Sigmoid colon (tissue), 7 donors: ENCODE results near the gene HDAC4. TPM values are rescaled to one million over a fixed set of nuclear protein-coding genes. Genes with fewer than 3 reads are reported as not detected.

ENCODE experiments used
- DNase-seq: peaks from one replicate; pipeline ENCODE4 v3.0.0-alpha.2; 2019
- H3K27ac ChIP-seq, 4 donors: fragments of 200-600 bp; sonication (generic); one replicate each; pipeline ENCODE4 v1.5.1; 2016 to 2019; ENCODE audit warnings: mild to moderate bottlenecking in 1 of 4
- H3K27me3 ChIP-seq, 3 donors: fragments of 200-600 bp; sonication (generic); one replicate each; pipeline ENCODE4 v1.5.1; 2019; ENCODE audit warnings: mild to moderate bottlenecking in 1 of 3
- H3K36me3 ChIP-seq, 4 donors: fragments of 200-600 bp; sonication (generic); one replicate each; pipeline ENCODE4 v1.5.1; 2016 to 2019
- H3K4me1 ChIP-seq, 4 donors: fragments of 200-600 bp; sonication (generic); one replicate each; pipeline ENCODE4 v1.5.1; 2017 to 2019
- H3K4me3 ChIP-seq, 4 donors: fragments of 200-600 bp; sonication (generic); one replicate each; pipeline ENCODE4 v1.5.1; 2017 to 2019; ENCODE audit warnings: mild to moderate bottlenecking in 2 of 4, moderate library complexity in 1 of 4
- H3K9me3 ChIP-seq, 4 donors: fragments of 200-600 bp in 3 of 4; sonication (generic) in 3 of 4; one replicate each; pipeline versions ENCODE4 v1.5.1 to v1.6.1; 2013 to 2019
- EP300 ChIP-seq, 4 donors: sonication (generic); formaldehyde crosslinking; IDR thresholded peaks; one replicate each; pipeline ENCODE4 v1.6.1; 2017; ENCODE audit warnings: antibody characterized with exemption in 4 of 4
- POLR2A ChIP-seq, 2 donors: fragments of 450-650 bp; IDR thresholded peaks; one replicate each; pipeline ENCODE4 v1.6.1; 2016; ENCODE audit warnings: antibody characterized with exemption in 2 of 2, mild to moderate bottlenecking in 2 of 2, moderate library complexity in 2 of 2
- POLR2AphosphoS5 ChIP-seq, 4 donors: sonication (generic); formaldehyde crosslinking; IDR thresholded peaks; one replicate each; pipeline ENCODE4 v1.6.1; 2017; ENCODE audit warnings: antibody characterized with exemption in 4 of 4
- WGBS, 2 donors: extraction: QIAGEN DNeasy Blood & Tissue Kit; methylation state at CpG; one replicate each; pipeline ENCODE4 v1.1.7; 2013; 5-methylcytosine and 5-hydroxymethylcytosine counted together
- intact Hi-C: fragments of 100-400 bp; cut with DNase I; formaldehyde crosslinking; loops from one replicate; pipeline ENCODE4 v1.15.1; 2023
- polyA plus RNA-seq, 3 donors: library from polyadenylated mRNA; stranded (reverse); fragments of 200-250 nt; gene quantifications; one replicate each; pipeline ENCODE4 v1.2.3, GENCODE V29; 2013
- total RNA-seq, 4 donors: library from RNA; depleted of rRNA; stranded (reverse); fragments of >200 nt; gene quantifications; one replicate each; pipeline ENCODE4 v1.1.0, GENCODE V29; 2016
- TF ChIP-seq, protein P1 (sequence below), 4 experiments: fragments of 450-650 bp in 3 of 4; fragments of 200-600 bp in 1 of 4; IDR thresholded peaks; one replicate each; pipeline ENCODE4 v1.5.1; 2016 to 2019; ENCODE audit warnings: antibody characterized with exemption in 4 of 4, mild to moderate bottlenecking in 3 of 4, moderate library complexity in 2 of 4
- donor health status: healthy with polysubstance abuse.
- donor health status: Bipolar disorder and iron deficiency.
- donor health status: healthy.

Gene HDAC4
- total and polyA plus RNA-seq, 7 donors, result 1.8 to 196 (median 77.0) TPM

DNA sequence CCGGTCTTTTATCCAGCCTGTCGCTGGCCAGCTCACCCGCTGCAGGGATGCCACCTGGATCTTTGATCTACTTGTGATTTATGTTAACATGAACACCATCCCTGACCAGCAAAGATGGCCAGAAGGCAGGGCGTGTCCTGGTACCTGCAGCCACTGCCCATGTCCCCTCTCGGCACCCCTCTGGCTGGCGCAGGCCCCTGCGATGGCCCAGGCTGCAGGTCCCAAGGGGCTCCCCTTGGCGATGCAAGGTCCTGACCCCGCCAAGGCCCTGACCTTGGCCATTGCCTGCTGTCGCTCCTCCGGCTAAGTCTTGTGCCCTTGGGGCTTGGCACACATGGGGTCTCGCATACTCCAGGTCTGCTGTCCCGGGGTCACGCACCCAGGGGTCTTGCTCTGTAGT lies 338.1 kb downstream of the HDAC4 start:
- Histone ChIP-seq H3K27me3 (no peaks in the 10 kb centered on the region), H3K27ac (no peak overlapping the region), H3K4me3 (no peak overlapping the region), H3K4me1 (no peaks in the 10 kb centered on the region), H3K36me3 (peaks cover 32 to 100% (median 54%) of the 10 kb centered on the region in 4 donors), H3K9me3 (peaks cover 0 to 4% (median 0%) of the 10 kb centered on the region in 4 donors)
- 87 to 96% methylated on average over 14 of the region's 14 CpGs for WGBS, 2 donors
- intact Hi-C loops, result no loop called here
- no peak for DNase-seq
- TF ChIP-seq, protein P1, sequence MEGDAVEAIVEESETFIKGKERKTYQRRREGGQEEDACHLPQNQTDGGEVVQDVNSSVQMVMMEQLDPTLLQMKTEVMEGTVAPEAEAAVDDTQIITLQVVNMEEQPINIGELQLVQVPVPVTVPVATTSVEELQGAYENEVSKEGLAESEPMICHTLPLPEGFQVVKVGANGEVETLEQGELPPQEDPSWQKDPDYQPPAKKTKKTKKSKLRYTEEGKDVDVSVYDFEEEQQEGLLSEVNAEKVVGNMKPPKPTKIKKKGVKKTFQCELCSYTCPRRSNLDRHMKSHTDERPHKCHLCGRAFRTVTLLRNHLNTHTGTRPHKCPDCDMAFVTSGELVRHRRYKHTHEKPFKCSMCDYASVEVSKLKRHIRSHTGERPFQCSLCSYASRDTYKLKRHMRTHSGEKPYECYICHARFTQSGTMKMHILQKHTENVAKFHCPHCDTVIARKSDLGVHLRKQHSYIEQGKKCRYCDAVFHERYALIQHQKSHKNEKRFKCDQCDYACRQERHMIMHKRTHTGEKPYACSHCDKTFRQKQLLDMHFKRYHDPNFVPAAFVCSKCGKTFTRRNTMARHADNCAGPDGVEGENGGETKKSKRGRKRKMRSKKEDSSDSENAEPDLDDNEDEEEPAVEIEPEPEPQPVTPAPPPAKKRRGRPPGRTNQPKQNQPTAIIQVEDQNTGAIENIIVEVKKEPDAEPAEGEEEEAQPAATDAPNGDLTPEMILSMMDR (IDR thresholded peaks at IDR 0.05), result no peak
- TF ChIP-seq POLR2A (IDR thresholded peaks at IDR 0.05) (no peak), EP300 (IDR thresholded peaks at IDR 0.05) (no peak), POLR2AphosphoS5 (IDR thresholded peaks at IDR 0.05) (no peak)

DNA sequence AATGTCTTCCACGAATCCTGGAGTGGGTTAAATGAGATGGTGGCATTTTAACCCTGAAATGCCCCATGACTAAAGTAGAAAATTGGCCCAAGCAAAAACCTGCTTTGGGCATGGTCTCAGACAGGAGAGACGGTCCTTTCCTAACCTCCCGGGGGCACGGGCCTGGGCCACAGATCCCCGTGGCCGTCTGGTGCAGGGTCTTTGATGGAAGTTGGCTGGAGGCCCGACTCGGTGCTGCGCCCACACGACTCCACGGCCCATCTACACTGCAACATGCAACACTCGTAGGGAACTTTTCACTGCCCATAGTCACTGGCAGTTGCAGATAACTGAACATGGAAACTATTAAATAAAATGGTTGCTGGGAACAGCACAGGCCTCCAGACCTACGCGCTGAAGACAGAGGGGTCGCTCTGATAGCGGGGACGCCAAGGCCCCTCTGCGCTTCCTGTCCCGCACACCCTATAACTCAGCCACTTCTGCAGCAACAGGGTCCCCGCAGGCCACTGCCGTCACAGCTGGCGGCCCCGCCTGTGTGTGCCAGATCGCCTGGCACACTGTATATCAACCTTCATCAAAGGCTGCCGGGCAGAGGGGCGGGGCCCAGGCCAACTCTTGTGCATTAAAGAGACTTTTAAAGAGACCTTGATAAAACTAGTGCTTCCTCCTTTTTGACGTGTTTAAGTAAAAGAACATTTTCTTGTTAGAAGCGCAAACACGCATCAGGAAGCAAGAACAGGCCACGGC lies 338.8 kb downstream of the HDAC4 start:
- peaks cover 24 to 99% (median 47%) of the 10 kb centered on the region in 4 donors for H3K36me3 ChIP-seq

DNA sequence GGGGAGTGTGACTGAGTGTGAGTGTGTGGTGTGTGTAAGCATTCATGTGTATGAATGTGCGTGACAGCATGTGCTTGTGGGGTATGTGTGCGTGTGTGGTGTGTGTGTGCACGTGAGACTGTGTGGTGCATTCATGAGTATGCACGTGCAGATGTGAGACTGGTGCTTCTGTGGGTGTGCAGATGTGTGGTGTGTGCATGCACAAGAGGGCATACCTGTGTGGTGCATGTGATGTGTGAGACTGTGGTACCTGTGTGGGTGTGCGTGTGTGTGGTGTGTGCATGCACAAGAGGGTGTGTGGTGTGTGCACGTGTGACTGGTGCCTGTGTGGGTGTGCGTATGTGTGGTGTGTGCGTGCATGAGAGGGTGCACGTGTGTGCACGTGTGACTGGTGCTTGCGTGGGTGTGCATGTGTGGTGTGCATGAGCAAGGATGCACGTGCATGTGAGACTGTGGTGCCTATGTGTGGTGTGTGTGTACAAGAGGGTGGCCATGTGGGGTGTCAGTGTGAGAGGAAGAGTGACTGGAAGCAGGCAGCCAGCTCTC lies 339.6 kb downstream of the HDAC4 start:
- H3K27ac ChIP-seq, result no peak overlapping the region
- no peak overlapping the region for H3K4me3 ChIP-seq
- no peak for DNase-seq
- H3K4me1 ChIP-seq, result no peaks in the 10 kb centered on the region
- no peaks in the 10 kb centered on the region for H3K27me3 ChIP-seq
- no peak for TF ChIP-seq EP300 (IDR thresholded peaks at IDR 0.05)
- no peak for TF ChIP-seq POLR2A (IDR thresholded peaks at IDR 0.05)
- no peak for TF ChIP-seq POLR2AphosphoS5 (IDR thresholded peaks at IDR 0.05)
- TF ChIP-seq, protein P1 (IDR thresholded peaks at IDR 0.05), result no peak
- WGBS, 2 donors, result 89 to 95% methylated on average over 12 of the region's 12 CpGs
- intact Hi-C loops, result no loop called here
- H3K9me3 ChIP-seq, result peaks cover 0 to 5% (median 0%) of the 10 kb centered on the region in 4 donors
- H3K36me3 ChIP-seq, result peaks cover 16 to 99% (median 42%) of the 10 kb centered on the region in 4 donors

More for the DNA sequence above, 338.8 kb downstream of the HDAC4 start:
- DNase-seq, result no peak
- WGBS, 2 donors, result 57 to 71% methylated on average over 30 of the region's 30 CpGs
- no peaks in the 10 kb centered on the region for H3K27me3 ChIP-seq
- H3K4me3 ChIP-seq, result no peak overlapping the region
- peaks cover 0 to 5% (median 0%) of the 10 kb centered on the region in 4 donors for H3K9me3 ChIP-seq
- intact Hi-C loops, result no loop called here
- H3K27ac ChIP-seq, result no peak overlapping the region
- TF ChIP-seq POLR2AphosphoS5 (IDR thresholded peaks at IDR 0.05) (no peak), POLR2A (IDR thresholded peaks at IDR 0.05) (no peak), EP300 (IDR thresholded peaks at IDR 0.05) (no peak)
- TF ChIP-seq, protein P1 (IDR thresholded peaks at IDR 0.05), result no peak
- H3K4me1 ChIP-seq, result no peaks in the 10 kb centered on the region

DNA sequence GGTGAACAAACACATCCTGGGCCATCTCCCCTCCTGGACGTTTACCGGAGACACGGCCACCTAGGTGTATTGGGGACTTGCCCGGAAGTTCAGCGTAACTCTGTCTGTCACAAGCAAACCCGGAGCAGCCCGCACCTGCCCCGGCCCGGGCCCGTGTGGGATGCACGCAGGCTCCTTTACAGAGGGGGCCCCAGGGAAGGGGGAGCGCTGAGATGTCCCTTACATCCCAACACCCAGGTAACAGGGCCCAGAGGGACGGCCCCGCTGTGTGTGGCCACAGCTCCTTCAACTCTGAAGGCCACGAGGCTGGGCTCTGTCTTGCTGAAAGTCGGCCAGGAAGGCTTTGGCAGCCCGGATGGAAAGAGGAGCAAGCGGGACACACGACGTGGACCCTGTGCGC lies 340.1 kb downstream of the HDAC4 start:
- Histone ChIP-seq H3K9me3 (peaks cover 0 to 5% (median 0%) of the 10 kb centered on the region in 4 donors), H3K4me3 (no peak overlapping the region), H3K36me3 (peaks cover 12 to 99% (median 39%) of the 10 kb centered on the region in 4 donors), H3K27ac (no peak overlapping the region), H3K4me1 (no peaks in the 10 kb centered on the region), H3K27me3 (no peaks in the 10 kb centered on the region)
- intact Hi-C loops, result no loop called here
- WGBS, 2 donors, result 94 to 96% methylated on average over 21 of the region's 21 CpGs
- DNase-seq, result no peak
- TF ChIP-seq EP300 (IDR thresholded peaks at IDR 0.05) (no peak), POLR2A (IDR thresholded peaks at IDR 0.05) (no peak), POLR2AphosphoS5 (IDR thresholded peaks at IDR 0.05) (no peak)
- TF ChIP-seq, protein P1 (IDR thresholded peaks at IDR 0.05), result no peak
